ENCODE results near the gene UNC13A.

- TF ChIP-seq, protein P1, sequence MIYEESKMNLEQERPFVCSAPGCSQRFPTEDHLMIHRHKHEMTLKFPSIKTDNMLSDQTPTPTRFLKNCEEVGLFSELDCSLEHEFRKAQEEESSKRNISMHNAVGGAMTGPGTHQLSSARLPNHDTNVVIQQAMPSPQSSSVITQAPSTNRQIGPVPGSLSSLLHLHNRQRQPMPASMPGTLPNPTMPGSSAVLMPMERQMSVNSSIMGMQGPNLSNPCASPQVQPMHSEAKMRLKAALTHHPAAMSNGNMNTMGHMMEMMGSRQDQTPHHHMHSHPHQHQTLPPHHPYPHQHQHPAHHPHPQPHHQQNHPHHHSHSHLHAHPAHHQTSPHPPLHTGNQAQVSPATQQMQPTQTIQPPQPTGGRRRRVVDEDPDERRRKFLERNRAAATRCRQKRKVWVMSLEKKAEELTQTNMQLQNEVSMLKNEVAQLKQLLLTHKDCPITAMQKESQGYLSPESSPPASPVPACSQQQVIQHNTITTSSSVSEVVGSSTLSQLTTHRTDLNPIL (CRISPR knock-in tag; IDR thresholded peaks at IDR 0.05; ENCODE audit: low read depth) = no peak
- TF ChIP-seq TSHZ2 (CRISPR knock-in tag; IDR thresholded peaks at IDR 0.05) (no peak), OSR1 (CRISPR knock-in tag; IDR thresholded peaks at IDR 0.05) (no peak), RARB (CRISPR knock-in tag; IDR thresholded peaks at IDR 0.05) (no peak), PPARA (CRISPR knock-in tag; IDR thresholded peaks at IDR 0.05; ENCODE audit: borderline replicate concordance) (no peak), ZFP3 (CRISPR knock-in tag; IDR thresholded peaks at IDR 0.05) (no peak)
Measured at GRCh38 chr19:17598953-17599352, 89.2 kb downstream of the UNC13A start.
